Measurements from ENCODE around the gene PRKCQ.
"Not testable (repeated sequence)": the region's sequence is repeated elsewhere in the genome, so short reads cannot be mapped to it uniquely, and the experiment has no call there.

The PRKCQ gene

DNA sequence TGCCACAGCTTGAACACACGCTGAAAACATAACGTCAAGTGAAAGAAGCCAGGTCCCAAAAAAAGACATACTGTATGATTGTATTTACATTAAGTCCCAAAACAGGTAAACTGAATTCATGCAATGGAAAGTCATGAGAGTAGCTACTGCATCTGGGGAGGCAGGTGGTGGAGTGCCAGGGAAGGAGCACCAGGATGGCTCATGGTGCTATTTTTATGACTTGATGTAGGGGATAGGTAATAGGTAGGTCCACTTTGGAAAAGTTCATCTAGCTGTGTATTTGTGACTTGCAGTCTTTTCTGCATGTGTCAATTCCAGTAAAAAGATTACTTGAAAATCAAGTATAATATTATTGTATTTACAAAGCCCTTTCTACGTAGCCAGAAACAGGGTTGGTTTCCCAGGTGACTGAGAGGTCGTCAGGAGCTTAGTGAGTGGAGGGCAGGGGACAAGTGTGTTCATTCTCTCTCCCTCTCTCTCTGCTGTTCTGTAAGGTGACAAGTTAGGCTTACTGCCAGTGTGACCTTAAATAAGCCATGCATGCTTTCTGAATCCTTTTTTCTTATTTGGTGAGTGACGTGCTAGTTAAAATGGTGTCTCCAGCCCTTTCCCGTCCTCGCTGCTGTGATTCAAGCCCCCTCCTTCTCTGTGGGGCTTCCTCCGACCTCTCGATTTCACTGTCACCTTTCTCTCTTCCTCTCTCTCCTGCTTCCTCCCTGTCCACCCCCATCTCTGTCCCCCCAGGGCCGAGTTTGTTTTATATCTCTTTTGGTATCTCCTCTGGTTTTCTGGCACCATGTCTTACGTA, 9.4 kb upstream of the PRKCQ start:
- DNase-seq (ENCODE audit: extremely low read depth, insufficient read length), result no peak
- Histone ChIP-seq H3K27me3 (replicated peaks; ENCODE audit: control insufficient read depth, insufficient read depth, low read length) (no peaks in the 10 kb centered on the region), H3K4me3 (replicated peaks; ENCODE audit: low read depth, low read length) (no peak overlapping the region), H3K36me3 (ENCODE audit: control insufficient read depth, insufficient read depth, low read length) (no peaks in the 10 kb centered on the region)
- TF ChIP-seq, protein P1, sequence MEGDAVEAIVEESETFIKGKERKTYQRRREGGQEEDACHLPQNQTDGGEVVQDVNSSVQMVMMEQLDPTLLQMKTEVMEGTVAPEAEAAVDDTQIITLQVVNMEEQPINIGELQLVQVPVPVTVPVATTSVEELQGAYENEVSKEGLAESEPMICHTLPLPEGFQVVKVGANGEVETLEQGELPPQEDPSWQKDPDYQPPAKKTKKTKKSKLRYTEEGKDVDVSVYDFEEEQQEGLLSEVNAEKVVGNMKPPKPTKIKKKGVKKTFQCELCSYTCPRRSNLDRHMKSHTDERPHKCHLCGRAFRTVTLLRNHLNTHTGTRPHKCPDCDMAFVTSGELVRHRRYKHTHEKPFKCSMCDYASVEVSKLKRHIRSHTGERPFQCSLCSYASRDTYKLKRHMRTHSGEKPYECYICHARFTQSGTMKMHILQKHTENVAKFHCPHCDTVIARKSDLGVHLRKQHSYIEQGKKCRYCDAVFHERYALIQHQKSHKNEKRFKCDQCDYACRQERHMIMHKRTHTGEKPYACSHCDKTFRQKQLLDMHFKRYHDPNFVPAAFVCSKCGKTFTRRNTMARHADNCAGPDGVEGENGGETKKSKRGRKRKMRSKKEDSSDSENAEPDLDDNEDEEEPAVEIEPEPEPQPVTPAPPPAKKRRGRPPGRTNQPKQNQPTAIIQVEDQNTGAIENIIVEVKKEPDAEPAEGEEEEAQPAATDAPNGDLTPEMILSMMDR (IDR thresholded peaks at IDR 0.05; ENCODE audit: insufficient read depth, low read length, poor library complexity, severe bottlenecking), result no peak

DNA sequence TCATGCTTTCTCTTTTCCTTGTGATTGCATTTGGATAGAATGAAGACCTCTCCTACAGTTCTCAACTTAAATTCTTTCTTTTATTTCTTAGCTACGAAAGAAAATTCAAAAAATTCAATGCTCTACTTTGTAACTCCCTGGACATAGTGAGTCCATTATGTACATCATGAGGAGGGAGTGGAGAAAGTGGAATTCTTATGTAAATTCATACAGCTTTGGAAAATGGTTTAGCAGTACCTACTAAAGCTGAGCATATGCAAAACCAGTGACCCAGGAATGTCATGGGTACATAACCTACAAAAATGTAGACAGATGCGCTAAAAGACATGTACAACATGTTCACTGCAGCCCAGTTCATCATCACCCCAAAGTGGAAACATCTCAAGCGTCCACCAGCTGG, 8.8 kb upstream of the PRKCQ start:
- no peaks in the 10 kb centered on the region for H3K27me3 ChIP-seq (replicated peaks; ENCODE audit: control insufficient read depth, insufficient read depth, low read length)
- TF ChIP-seq, protein P1 (IDR thresholded peaks at IDR 0.05; ENCODE audit: insufficient read depth, low read length, poor library complexity, severe bottlenecking), result no peak
- DNase-seq (ENCODE audit: extremely low read depth, insufficient read length), result no peak
- H3K4me3 ChIP-seq (replicated peaks; ENCODE audit: low read depth, low read length), result no peak overlapping the region
- no peaks in the 10 kb centered on the region for H3K36me3 ChIP-seq (ENCODE audit: control insufficient read depth, insufficient read depth, low read length)

DNA sequence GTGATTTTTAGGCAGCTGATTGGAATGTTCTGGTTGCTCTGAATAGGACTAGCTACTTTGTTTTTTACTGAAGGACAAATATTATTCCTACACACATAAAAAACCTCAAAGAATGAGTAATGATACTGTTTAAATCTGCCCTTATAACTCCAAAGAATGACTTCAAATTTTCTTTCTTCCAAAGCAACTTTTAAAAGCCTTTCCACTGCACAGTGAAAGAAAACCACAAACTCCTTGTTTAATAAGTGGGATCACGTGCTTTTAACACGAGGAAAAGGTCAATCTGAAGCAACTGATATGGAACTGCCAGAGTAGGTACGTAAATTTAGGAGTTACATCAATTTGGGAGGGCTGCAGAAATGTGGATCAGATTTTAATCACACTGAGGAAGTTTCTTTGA, 8.0 kb upstream of the PRKCQ start:
- no peak for DNase-seq (ENCODE audit: extremely low read depth, insufficient read length)
- Histone ChIP-seq H3K36me3 (ENCODE audit: control insufficient read depth, insufficient read depth, low read length) (no peaks in the 10 kb centered on the region), H3K27me3 (replicated peaks; ENCODE audit: control insufficient read depth, insufficient read depth, low read length) (no peaks in the 10 kb centered on the region), H3K4me3 (replicated peaks; ENCODE audit: low read depth, low read length) (no peak overlapping the region)
- TF ChIP-seq, protein P1 (IDR thresholded peaks at IDR 0.05; ENCODE audit: insufficient read depth, low read length, poor library complexity, severe bottlenecking), result no peak

DNA sequence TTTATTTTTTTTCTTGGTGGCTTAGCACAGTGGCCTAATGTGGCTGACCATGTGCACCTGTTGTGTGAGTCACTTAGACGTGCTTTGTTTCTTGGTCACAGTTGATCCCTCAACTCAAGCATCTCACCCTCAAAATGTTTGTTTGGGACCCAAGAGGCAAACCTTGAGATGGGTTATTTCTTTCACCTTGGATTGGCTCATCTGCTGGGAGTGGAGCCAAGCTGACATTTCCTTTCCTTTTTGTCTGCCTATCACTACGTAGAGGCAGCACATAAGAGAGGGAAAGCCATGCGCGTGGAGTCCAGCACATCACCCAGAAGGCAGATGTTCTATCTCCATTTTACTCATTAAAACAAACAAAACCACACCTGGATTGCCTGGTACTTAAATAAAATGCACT, 6.4 kb upstream of the PRKCQ start:
- H3K27me3 ChIP-seq (replicated peaks; ENCODE audit: control insufficient read depth, insufficient read depth, low read length), result no peaks in the 10 kb centered on the region; the same call in 1 of the 2 replicates
- TF ChIP-seq, protein P1 (IDR thresholded peaks at IDR 0.05; ENCODE audit: insufficient read depth, low read length, poor library complexity, severe bottlenecking), result no peak
- no peak for DNase-seq (ENCODE audit: extremely low read depth, insufficient read length)
- H3K36me3 ChIP-seq (ENCODE audit: control insufficient read depth, insufficient read depth, low read length), result no peaks in the 10 kb centered on the region
- no peak overlapping the region for H3K4me3 ChIP-seq (replicated peaks; ENCODE audit: low read depth, low read length)

DNA sequence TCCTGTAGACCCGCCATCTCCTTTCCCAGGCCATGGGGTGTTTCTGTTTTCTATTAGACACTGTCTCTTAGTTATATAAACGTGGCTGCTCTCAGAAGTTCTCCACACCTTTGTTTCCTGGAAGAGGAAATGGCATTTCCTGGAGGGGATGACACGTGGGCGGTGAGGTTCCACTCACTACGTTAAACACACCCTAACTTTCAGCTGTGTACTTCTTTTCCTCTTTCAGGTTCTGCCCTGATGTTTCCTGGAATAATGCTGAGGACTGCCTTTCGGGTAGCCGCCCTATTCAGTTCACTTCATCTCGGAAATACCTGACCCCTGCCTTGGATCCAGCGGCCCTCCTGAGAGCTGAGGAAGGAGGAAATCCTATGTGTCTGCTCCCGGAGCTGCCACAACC, 3.4 kb upstream of the PRKCQ start:
- Histone ChIP-seq H3K4me3 (replicated peaks; ENCODE audit: low read depth, low read length) (no peak overlapping the region), H3K27me3 (replicated peaks; ENCODE audit: control insufficient read depth, insufficient read depth, low read length) (peaks cover 2% of the 10 kb centered on the region), H3K36me3 (ENCODE audit: control insufficient read depth, insufficient read depth, low read length) (no peaks in the 10 kb centered on the region)
- TF ChIP-seq, protein P1 (IDR thresholded peaks at IDR 0.05; ENCODE audit: insufficient read depth, low read length, poor library complexity, severe bottlenecking), result no peak
- no peak for DNase-seq (ENCODE audit: extremely low read depth, insufficient read length)

DNA sequence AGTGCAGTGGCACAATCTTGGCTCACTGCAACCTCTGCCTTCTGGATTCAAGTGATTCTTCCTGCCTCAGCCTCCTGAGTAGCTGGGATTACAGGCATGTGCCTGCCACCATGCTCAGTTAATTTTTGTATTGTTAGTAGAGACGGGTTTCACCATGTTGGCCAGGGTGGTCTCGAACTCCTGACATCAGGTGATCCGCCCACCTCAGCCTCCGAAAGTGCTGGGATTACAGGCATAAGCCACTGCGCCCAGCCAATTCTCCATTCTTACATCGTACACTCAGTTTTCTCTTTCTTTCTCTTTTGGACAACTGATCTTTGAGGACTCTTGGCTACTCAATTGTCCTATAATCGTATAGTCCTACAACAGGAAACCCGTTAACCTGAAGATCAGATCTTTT, 2.8 kb upstream of the PRKCQ start:
- DNase-seq (ENCODE audit: extremely low read depth, insufficient read length); H3K4me3 ChIP-seq (replicated peaks; ENCODE audit: low read depth, low read length); H3K36me3 ChIP-seq (ENCODE audit: control insufficient read depth, insufficient read depth, low read length); H3K27me3 ChIP-seq (replicated peaks; ENCODE audit: control insufficient read depth, insufficient read depth, low read length): not testable (repeated sequence)
